TTC549 (cell line): Measurements from ENCODE around the gene CTNNA2.

Experiments used
- FAIRE-seq: peaks from 2 replicates; lab custom pipeline; 2012; peaks lifted over from hg19 to GRCh38; lab: Jason Lieb, UNC

Gene CTNNA2

GRCh38 chr2:79860228-79861058 is 347.6 kb downstream of the CTNNA2 start:
- no peak for FAIRE-seq

DNA sequence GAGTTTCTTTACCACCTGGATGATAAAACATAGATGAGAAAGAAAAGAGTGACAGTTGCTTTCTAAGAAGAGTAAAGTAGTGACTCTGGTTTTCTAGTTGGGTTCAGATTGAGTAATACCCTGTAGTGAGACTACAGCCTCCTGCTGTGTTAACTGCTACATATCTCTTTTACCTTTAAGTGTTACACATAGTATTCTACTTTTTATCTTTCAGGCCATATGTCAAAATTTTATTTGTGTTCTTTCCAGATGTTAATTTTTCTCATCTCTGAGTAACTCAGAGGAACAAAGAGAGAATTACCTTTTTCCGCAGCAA is 348.2 kb downstream of the CTNNA2 start:
- FAIRE-seq: no peak

DNA sequence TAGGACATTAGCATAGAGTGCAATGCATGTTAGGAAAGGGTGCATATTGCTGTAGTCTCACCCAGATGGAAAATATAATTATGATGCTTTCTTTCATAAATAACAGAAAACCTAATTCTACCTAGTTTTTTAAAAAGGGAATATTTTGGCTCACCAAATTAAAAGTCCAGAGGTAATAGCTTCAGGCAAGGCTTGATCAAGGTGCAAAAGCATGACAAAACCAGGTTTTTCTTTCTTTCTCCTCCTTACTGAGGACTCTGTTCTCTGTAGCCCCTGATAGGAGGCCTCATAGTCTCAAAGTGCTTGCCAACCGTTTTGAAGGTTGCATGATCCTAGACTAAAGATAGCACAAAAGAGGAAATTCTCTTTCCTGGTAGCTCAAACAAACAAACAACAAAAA is 349.9 kb downstream of the CTNNA2 start:
- FAIRE-seq: no peak

DNA sequence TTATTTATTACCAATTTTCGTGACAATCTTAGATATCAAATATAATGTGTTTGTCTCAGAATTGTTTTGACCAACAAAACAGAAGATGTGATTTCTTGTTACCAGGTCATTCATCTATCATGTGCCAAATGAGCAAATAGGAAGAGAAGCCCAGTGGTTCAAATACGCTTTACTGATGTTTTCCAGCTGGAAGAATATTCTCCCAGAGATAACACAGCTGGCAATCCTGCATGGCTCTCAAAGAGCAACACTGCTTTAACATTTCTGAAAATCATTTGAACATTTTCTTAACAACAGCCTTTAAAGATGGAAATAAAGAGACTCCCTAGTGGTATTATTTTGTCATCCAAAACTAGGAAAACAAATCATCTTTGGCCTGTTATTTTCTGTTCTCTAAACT is 359.8 kb downstream of the CTNNA2 start:
- no peak for FAIRE-seq

GRCh38 chr2:79874015-79874414 is 361.2 kb downstream of the CTNNA2 start:
- FAIRE-seq: no peak

GRCh38 chr2:79876430-79876829 is 363.6 kb downstream of the CTNNA2 start:
- FAIRE-seq: peak; percentile 62

DNA sequence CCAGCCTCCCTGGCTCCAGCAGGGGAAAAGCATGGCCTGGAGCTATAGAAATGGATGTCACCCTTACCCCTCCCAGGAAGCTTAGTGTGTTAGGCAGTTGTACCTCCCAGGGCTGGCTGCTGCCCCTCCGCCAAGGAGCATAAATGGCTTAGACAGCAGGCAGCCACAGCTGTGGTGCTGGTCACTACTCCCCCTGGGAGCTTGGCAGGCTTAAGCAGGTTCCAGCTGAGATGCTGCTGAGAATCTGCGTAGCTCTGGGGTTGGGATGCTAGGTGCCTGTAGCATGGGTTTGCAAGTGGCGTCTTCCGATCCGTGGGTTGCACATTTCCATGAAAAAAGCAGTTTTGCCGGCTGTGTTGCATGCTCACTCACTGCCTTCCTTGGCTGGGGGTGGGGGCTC is 369.7 kb downstream of the CTNNA2 start:
- FAIRE-seq: no peak

GRCh38 chr2:79887747-79888374 is 375.0 kb downstream of the CTNNA2 start:
- peak; percentile 86 for FAIRE-seq

DNA sequence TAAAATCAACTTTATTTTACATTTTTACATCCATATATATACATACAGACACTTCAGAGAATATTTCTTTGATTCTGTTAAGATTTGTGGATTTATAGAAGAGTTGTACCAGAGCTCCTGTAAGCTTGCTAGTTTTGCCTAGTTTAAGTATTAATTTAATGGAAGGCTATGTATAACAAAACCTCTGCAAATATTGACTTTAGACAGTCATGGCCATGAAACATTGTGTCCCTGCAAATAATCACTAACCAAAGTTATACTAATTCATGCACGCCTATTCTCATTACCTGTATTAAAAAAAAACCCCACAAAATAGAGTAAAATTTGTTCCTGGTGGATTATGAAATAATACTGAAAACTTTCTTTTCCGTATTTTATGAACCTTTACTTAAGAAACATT is 379.3 kb downstream of the CTNNA2 start:
- FAIRE-seq: no peak

DNA sequence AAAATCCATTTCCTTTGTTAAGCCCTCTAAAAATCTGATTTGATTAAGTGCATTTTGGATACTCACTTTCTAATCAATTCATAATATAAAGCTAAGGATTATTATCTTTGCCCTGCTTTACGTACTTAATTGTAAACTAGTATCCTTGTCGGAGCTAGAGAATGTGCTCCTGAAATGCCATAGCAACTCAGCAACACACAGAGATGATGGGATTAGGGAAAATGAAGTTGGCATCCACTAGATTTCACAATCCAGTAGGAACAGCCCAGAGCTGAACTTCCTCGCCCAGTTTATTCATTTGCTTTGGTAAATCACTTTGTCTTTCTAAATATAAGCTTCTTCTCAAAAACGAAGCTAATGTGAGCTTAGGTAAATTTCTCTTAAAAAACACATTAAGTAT is 386.3 kb downstream of the CTNNA2 start:
- no peak for FAIRE-seq

DNA sequence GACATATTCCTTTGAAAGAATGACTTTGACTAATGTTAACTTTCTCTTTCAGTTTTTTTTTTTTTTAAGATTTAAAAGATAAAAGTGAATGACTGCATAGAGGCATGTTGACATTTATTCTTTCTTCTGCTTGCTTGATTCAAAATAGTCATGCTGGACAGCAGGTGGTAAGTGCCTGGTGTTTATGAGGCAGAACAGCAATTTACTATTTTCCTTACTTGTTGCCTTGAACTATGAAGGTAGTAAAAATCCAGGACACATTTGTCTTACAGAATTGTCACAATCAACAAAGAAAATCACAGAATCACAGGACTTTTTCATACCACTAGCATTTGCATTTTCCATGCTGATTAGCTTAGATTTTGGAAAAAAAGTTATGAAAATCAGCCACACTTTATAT is 388.3 kb downstream of the CTNNA2 start:
- no peak for FAIRE-seq

DNA sequence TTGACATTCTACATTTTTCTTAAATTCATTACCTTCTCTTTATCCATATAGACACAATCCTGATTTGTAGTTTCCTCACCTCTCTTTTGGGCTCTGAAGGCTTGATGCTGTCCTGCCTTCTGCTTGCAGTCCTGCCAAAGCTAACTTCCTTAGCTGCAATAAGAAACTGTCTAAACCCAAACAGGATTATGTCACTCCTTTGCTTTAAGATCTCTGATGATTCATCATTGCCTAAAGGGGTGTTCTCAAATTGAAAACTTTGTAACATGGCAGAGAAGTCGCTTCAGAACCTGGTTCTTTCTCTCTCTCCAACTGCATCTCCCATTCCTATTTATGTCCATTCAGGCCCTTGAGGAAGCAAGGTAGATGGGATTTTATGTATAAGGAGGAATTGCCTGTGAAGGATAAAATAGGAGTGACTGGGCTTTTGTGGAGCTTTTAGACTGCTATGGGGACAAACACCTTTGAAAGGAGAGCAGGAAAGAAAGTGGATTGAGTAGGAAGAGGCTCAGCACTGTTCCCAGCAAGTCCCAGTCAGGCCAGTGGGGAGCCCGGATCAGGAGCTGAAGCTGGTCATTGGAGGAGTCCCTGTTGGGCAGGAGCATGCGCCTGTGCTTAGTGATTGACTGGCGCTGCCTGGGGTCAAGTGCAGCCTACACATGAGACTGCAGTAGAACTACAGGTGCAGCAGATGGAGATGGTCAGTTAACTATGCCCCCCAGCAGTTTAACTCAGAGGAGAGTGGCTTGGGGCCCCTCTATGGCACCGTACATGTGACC is 390.6 kb downstream of the CTNNA2 start:
- FAIRE-seq: no peak

GRCh38 chr2:79906139-79906890 is 393.5 kb downstream of the CTNNA2 start:
- FAIRE-seq: no peak

- FAIRE-seq: no peak
These were observed 396.7 kb downstream of the CTNNA2 start for GRCh38 chr2:79909521-79909920.

GRCh38 chr2:79910643-79911042 is 397.8 kb downstream of the CTNNA2 start:
- no peak for FAIRE-seq

DNA sequence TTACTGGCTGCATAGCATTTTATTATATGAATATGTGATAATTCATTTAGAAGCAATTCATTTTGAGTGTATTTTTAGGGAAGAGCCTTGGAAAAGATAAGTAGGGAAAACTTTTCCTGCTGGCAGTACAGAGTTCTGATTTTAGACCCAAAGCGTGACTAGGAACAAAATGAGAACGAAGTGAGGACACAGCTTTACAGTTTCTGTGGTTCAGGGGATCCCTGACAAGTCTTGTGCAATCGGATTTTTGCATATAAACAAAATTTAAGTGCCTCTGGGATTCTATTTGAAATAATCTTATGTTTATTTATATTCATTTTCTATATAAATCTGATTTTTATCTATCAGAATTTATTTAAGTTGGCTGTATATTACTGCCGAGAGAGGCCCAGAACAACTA is 402.6 kb downstream of the CTNNA2 start:
- no peak for FAIRE-seq

GRCh38 chr2:79916285-79916684 is 403.4 kb downstream of the CTNNA2 start:
- FAIRE-seq: no peak

DNA sequence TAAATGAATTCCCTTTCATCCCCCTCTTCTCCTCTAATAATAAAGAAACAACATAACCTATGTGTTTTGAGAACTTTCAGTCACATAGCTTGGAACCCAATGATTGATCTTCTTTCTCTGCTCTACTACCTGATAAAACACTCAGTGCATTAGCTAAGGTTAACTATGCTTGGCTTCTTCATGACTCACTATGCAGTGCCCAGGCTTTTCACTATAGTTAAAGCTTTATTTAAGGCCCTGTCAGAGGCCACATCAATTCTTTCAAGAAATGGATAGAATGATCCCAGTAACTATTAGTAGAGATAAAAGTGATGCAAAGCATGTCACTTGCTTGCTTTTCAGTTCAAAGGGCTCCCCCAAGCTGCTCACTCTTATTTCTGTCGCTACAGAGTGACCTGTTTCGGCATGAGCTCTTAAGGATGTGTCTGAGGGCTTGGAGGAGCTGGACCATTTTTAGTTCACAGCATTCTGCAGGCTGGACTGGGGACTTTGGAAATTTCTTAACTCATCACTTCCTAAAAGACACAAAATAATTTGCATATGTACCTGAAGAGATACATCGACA is 407.7 kb downstream of the CTNNA2 start:
- FAIRE-seq: no peak

GRCh38 chr2:79929624-79930023 is 416.8 kb downstream of the CTNNA2 start:
- no peak for FAIRE-seq

- FAIRE-seq: no peak
These were observed 422.3 kb downstream of the CTNNA2 start for GRCh38 chr2:79935046-79935732.

GRCh38 chr2:79935771-79936657 is 423.2 kb downstream of the CTNNA2 start:
- FAIRE-seq: peak; percentile 87
